WTC11 (cell line): ENCODE results near the gene SPDYC. TPM values are rescaled to one million over a fixed set of nuclear protein-coding genes. Genes with fewer than 3 reads are reported as not detected.
A peak's percentile ranks its signal among the peaks of the same experiment; 100 is the strongest.

Source experiments
- ATAC-seq: fragments of 200-7000 bp; cut with Tn5 transposase; 2 replicates; pipeline ENCODE4 v1.10.0; 2021; ENCODE audit warnings: mild to moderate bottlenecking, moderate library complexity
- CTCF ChIA-PET: fragments of 300-600 bp; sonication (Branson Sonifier 250); formaldehyde crosslinking; loops from one replicate; lab custom pipeline; 2021; ENCODE audit warnings: antibody characterized with exemption; lab: Charles Lee
- POLR2A ChIA-PET: fragments of 350-600 bp; sonication (Branson Sonifier 250); formaldehyde crosslinking; loops from one replicate; lab custom pipeline; 2021; ENCODE audit warnings: antibody characterized with exemption; lab: Charles Lee
- DNase-seq: peaks from one replicate; pipeline ENCODE4 v3.0.0; 2021; ENCODE audit warnings: low spot score
- H3K27ac Mint-ChIP-seq: 2 replicates; pipeline ENCODE4 v1.8.0; 2021; ENCODE audit warnings: mixed read lengths
- H3K27me3 Mint-ChIP-seq: 2 replicates; pipeline ENCODE4 v1.8.0; 2021; ENCODE audit warnings: low read depth, mild to moderate bottlenecking, moderate library complexity, mixed read lengths
- H3K36me3 Mint-ChIP-seq: 2 replicates; pipeline ENCODE4 v1.8.0; 2021; ENCODE audit warnings: mixed read lengths
- H3K4me1 Mint-ChIP-seq: 2 replicates; pipeline ENCODE4 v1.8.0; 2022; ENCODE audit warnings: mixed read lengths
- H3K4me3 Mint-ChIP-seq: 2 replicates; pipeline ENCODE4 v1.8.0; 2021; ENCODE audit warnings: mild to moderate bottlenecking, moderate library complexity, mixed read lengths
- H3K9me3 Mint-ChIP-seq: 2 replicates; pipeline ENCODE4 v1.8.0; 2021; ENCODE audit warnings: mixed read lengths
- ATF1 ChIP-seq: sonication (generic); formaldehyde crosslinking; IDR thresholded peaks from 2 replicates; pipeline ENCODE4 v1.8.1; 2023; ENCODE audit warnings: mild to moderate bottlenecking, moderate library complexity, missing genetic modification reagents
- CREM ChIP-seq: sonication (generic); formaldehyde crosslinking; IDR thresholded peaks from 2 replicates; pipeline ENCODE4 v1.8.1; 2022; ENCODE audit warnings: mild to moderate bottlenecking, missing genetic modification reagents, moderate library complexity
- ELF4 ChIP-seq: sonication (generic); formaldehyde crosslinking; IDR thresholded peaks from 2 replicates; pipeline ENCODE4 v1.8.1; 2022; ENCODE audit warnings: low read depth, mild to moderate bottlenecking, moderate library complexity, missing genetic modification reagents
- GTF2I ChIP-seq: fragments of 250-450 bp; sonication (Bioruptor Pico); conservative IDR thresholded peaks from 2 replicates; pipeline ENCODE4 v1.4.0; 2021; ENCODE audit warnings: mild to moderate bottlenecking
- HMGA2 ChIP-seq: fragments of 250-450 bp; sonication (Bioruptor Pico); IDR thresholded peaks from 2 replicates; pipeline ENCODE4 v1.4.0; 2021; ENCODE audit warnings: mild to moderate bottlenecking, moderate library complexity
- JUN ChIP-seq: sonication (generic); formaldehyde crosslinking; IDR thresholded peaks from 2 replicates; pipeline ENCODE4 v1.8.0; 2023; ENCODE audit warnings: mild to moderate bottlenecking, missing genetic modification reagents
- NFYB ChIP-seq: sonication (generic); formaldehyde crosslinking; conservative IDR thresholded peaks from 2 replicates; pipeline ENCODE4 v1.8.0; 2022; ENCODE audit warnings: low read depth, missing genetic modification reagents
- NR3C1 ChIP-seq: sonication (generic); formaldehyde crosslinking; conservative IDR thresholded peaks from 2 replicates; pipeline ENCODE4 v1.8.1; 2023; ENCODE audit warnings: low read depth, mild to moderate bottlenecking, missing genetic modification reagents
- ZNF317 ChIP-seq: sonication (generic); formaldehyde crosslinking; IDR thresholded peaks from 2 replicates; pipeline ENCODE4 v1.8.1; 2023; ENCODE audit warnings: low read depth, mild to moderate bottlenecking, moderate library complexity, missing genetic modification reagents, borderline replicate concordance
- total RNA-seq: library from RNA; stranded (reverse); gene quantifications from 3 replicates; pipeline ENCODE4 v1.2.3, GENCODE V29; 2021
- TF ChIP-seq, protein P1 (sequence below): sonication (generic); formaldehyde crosslinking; IDR thresholded peaks from 2 replicates; pipeline ENCODE4 v1.8.1; 2023; ENCODE audit warnings: mild to moderate bottlenecking, missing genetic modification reagents, borderline replicate concordance
- TF ChIP-seq, protein P2 (sequence below): sonication (generic); formaldehyde crosslinking; IDR thresholded peaks from 2 replicates; pipeline ENCODE4 v1.8.1; 2022; ENCODE audit warnings: mild to moderate bottlenecking, missing genetic modification reagents, moderate library complexity, borderline replicate concordance
- TF ChIP-seq, protein P3 (sequence below): sonication (generic); formaldehyde crosslinking; IDR thresholded peaks from 2 replicates; pipeline ENCODE4 v1.8.1; 2022; ENCODE audit warnings: missing genetic modification reagents, borderline replicate concordance
- TF ChIP-seq, protein P4 (sequence below): fragments of 250-450 bp; sonication (Bioruptor Pico); IDR thresholded peaks from 2 replicates; pipeline ENCODE4 v1.9.0; 2021; ENCODE audit warnings: moderate library complexity, mild to moderate bottlenecking, inconsistent platforms, borderline replicate concordance
- TF ChIP-seq, protein P5 (sequence below): sonication (generic); formaldehyde crosslinking; IDR thresholded peaks from 2 replicates; pipeline ENCODE4 v1.8.1; 2022; ENCODE audit warnings: low read depth, mild to moderate bottlenecking, moderate library complexity, missing genetic modification reagents, borderline replicate concordance
- TF ChIP-seq, protein P6 (sequence below): sonication (generic); formaldehyde crosslinking; IDR thresholded peaks from 2 replicates; pipeline ENCODE4 v1.8.0; 2022; ENCODE audit warnings: mild to moderate bottlenecking, missing genetic modification reagents

Gene SPDYC
- total RNA-seq, 1 experiment from 2014 or later = 0.35 TPM

DNA sequence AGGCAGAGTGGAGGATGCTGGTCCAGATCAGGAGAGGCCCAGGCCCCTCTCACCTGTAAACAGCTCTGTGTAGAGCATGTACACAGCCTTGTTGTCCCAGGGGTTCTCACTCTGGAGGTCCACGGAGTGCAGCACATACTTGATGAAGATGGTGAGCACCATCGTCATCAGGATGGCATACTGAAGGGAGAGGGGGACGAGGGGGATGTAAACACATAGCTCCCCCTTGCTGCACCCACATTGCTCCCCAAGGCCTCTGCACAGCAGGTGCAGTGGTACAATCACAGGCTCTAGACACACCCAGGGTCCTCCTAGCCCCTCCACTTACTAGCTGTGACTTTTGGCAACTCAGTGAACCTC lies 38.6 kb upstream of the SPDYC start (continued):
- TF ChIP-seq, protein P1, sequence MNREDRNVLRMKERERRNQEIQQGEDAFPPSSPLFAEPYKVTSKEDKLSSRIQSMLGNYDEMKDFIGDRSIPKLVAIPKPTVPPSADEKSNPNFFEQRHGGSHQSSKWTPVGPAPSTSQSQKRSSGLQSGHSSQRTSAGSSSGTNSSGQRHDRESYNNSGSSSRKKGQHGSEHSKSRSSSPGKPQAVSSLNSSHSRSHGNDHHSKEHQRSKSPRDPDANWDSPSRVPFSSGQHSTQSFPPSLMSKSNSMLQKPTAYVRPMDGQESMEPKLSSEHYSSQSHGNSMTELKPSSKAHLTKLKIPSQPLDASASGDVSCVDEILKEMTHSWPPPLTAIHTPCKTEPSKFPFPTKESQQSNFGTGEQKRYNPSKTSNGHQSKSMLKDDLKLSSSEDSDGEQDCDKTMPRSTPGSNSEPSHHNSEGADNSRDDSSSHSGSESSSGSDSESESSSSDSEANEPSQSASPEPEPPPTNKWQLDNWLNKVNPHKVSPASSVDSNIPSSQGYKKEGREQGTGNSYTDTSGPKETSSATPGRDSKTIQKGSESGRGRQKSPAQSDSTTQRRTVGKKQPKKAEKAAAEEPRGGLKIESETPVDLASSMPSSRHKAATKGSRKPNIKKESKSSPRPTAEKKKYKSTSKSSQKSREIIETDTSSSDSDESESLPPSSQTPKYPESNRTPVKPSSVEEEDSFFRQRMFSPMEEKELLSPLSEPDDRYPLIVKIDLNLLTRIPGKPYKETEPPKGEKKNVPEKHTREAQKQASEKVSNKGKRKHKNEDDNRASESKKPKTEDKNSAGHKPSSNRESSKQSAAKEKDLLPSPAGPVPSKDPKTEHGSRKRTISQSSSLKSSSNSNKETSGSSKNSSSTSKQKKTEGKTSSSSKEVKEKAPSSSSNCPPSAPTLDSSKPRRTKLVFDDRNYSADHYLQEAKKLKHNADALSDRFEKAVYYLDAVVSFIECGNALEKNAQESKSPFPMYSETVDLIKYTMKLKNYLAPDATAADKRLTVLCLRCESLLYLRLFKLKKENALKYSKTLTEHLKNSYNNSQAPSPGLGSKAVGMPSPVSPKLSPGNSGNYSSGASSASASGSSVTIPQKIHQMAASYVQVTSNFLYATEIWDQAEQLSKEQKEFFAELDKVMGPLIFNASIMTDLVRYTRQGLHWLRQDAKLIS (CRISPR knock-in tag) = no peak
- TF ChIP-seq NR3C1 (CRISPR knock-in tag) = no peak
- no peak for TF ChIP-seq ELF4 (CRISPR knock-in tag)
- TF ChIP-seq, all 79 proteins: peak for 0

DNA sequence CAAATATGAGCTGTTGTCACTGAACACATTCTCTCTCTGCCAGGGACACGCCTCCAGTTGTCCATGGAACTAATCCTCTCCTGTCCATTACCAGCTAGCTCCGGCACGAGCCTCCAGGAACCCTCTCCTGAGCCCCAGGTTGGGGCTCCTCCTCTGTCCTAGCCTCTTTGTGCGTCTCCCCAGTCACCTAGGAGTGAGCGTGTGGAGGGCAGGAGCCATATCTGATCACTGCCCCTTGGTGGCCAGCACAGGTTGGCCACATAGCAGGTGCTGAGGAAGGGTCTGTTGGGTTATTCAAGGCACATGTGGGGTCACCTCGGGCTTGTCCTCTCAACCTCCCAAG lies 38.2 kb upstream of the SPDYC start:
- ATAC-seq (no peak), DNase-seq (no peak)
- no peak for TF ChIP-seq NR3C1 (CRISPR knock-in tag)
- no peak for TF ChIP-seq CREM (CRISPR knock-in tag)
- Mint-ChIP-seq H3K27me3 (no peaks in the 10 kb centered on the region), H3K27ac (no peak overlapping the region), H3K4me1 (peaks cover 18% of the 10 kb centered on the region), H3K9me3 (no peaks in the 10 kb centered on the region), H3K36me3 (peaks cover 20% of the 10 kb centered on the region), H3K4me3 (no peak overlapping the region)
- ChIA-PET POLR2A (interaction anchor here (1.8 kb wide), 1 partner anchor 10 kb away, joined by 7 read pairs; the partner anchor contains the start of genes FAU and MRPL49), CTCF (interaction anchor here (3.1 kb wide), 1 partner anchor 14 kb away, joined by 13 read pairs; the partner anchor contains the start of gene ZNHIT2)

DNA sequence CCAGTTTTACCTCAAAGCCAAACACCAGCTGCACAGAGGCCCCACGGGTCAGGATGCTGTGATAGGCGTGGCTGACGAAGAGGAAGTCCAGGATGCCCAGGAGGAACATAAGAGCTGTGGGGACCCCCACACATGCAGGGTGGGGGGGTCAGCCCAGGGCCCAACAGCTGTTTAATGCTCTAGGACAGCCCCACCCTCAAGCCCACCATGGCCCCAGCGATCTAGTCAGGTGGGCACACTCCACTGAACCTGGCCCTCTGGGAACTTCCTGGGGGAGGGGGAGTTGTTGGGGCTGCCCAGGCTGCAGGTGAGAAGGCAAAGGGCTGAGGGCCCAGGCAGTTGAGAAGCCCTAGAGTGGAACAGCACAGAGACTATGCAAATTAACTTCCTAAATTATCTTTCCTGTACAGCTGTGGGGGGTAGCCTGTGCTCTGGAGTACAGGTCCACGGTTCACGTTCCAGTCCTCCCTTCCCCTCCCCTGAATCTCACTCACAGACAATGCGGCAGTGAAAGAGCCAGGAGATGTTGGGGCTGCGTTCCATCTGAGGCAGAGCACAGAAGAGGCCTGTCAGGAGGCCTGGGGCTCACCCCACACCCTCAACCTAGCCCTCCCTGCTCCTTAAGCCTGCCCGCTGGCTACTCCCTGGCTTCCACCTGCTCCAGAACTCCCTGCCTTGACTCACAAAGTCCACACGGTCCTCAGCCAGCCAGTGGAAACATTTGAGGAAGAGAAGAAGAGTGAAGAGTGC lies 37.6 kb upstream of the SPDYC start:
- no peak for DNase-seq
- TF ChIP-seq ZNF317 (CRISPR knock-in tag) (no peak), JUN (CRISPR knock-in tag) (no peak), NFYB (CRISPR knock-in tag) (no peak), GTF2I (CRISPR knock-in tag) (no peak)
- TF ChIP-seq, protein P2, sequence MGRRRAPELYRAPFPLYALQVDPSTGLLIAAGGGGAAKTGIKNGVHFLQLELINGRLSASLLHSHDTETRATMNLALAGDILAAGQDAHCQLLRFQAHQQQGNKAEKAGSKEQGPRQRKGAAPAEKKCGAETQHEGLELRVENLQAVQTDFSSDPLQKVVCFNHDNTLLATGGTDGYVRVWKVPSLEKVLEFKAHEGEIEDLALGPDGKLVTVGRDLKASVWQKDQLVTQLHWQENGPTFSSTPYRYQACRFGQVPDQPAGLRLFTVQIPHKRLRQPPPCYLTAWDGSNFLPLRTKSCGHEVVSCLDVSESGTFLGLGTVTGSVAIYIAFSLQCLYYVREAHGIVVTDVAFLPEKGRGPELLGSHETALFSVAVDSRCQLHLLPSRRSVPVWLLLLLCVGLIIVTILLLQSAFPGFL (CRISPR knock-in tag) = no peak
- TF ChIP-seq, all 79 proteins: peak for 0
- H3K27ac Mint-ChIP-seq = 0 out of 2 replicates have a peak overlapping the region, but pooled peaks have one; percentile 60
- no peaks in the 10 kb centered on the region for H3K27me3 Mint-ChIP-seq
- no peaks in the 10 kb centered on the region for H3K9me3 Mint-ChIP-seq
- H3K4me3 Mint-ChIP-seq = peak overlapping the region; percentile 98
- CTCF ChIA-PET = interaction anchor here (3.1 to 3.7 kb wide), 3 partner anchors 15 to 49 kb away, joined by 13 to 40 read pairs (median 35); partner anchors contain the start of genes CAPN1, TM7SF2 and ZNHIT2
- POLR2A ChIA-PET = interaction anchor here (1.8 kb wide), 1 partner anchor 11 kb away, joined by 7 read pairs; the partner anchor contains the start of genes FAU and MRPL49
- ATAC-seq = no peak
- H3K4me1 Mint-ChIP-seq = peaks cover 18% of the 10 kb centered on the region
- H3K36me3 Mint-ChIP-seq = peaks cover 16% of the 10 kb centered on the region

DNA sequence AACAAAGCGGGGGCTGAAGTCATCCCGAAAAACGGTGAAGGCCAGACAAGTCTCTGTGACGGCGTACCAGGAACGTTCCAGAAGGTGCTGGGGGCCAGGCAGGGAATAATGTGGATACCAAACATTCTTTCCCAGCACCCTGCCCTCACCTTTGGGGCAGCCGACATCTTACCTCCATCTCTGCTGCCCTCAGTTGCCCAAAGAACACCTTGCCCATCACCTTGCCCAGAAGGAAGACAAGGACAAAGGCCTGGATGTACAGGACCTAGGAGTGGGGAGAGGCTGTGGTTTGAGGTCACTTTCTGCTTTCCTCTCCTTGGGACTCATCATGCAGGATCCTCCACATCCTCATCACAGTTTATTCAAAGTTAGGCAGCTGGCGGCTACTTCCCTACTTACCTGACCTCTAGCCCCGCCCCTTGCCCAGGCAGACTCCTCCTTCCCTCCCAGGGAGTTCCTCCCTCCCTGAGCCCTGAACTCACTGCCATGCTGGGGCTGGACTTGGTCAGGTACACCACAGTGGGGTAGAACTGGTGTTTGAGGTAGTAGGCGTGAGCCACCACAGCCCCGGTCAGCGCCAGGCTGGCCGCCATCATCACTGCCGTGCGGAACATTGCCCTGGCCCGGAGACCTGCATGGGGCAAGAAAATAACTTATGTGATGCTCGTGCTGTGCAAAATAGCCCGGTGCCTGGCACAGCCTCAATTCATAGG lies 36.9 kb upstream of the SPDYC start:
- ChIA-PET POLR2A (no interaction called here), CTCF (interaction anchor here (2.4 to 3.7 kb wide), 3 partner anchors 15 to 48 kb away, joined by 18 to 40 read pairs (median 35); partner anchors contain the start of genes CAPN1, TM7SF2 and ZNHIT2)
- ATAC-seq = peak; percentile 46
- H3K27me3 Mint-ChIP-seq = no peaks in the 10 kb centered on the region
- DNase-seq = peak; percentile 74
- H3K4me3 Mint-ChIP-seq = peak overlapping the region; percentile 98
- peaks cover 18% of the 10 kb centered on the region for H3K4me1 Mint-ChIP-seq
- H3K27ac Mint-ChIP-seq = peak overlapping the region; percentile 97
- peaks cover 15% of the 10 kb centered on the region for H3K36me3 Mint-ChIP-seq
- H3K9me3 Mint-ChIP-seq = no peaks in the 10 kb centered on the region
- TF ChIP-seq ELF4 (CRISPR knock-in tag) (no peak), HMGA2 (no peak), ATF1 (CRISPR knock-in tag) (no peak)
- TF ChIP-seq, protein P3, sequence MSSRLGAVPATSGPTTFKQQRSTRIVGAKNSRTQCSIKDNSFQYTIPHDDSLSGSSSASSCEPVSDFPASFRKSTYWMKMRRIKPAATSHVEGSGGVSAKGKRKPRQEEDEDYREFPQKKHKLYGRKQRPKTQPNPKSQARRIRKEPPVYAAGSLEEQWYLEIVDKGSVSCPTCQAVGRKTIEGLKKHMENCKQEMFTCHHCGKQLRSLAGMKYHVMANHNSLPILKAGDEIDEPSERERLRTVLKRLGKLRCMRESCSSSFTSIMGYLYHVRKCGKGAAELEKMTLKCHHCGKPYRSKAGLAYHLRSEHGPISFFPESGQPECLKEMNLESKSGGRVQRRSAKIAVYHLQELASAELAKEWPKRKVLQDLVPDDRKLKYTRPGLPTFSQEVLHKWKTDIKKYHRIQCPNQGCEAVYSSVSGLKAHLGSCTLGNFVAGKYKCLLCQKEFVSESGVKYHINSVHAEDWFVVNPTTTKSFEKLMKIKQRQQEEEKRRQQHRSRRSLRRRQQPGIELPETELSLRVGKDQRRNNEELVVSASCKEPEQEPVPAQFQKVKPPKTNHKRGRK (CRISPR knock-in tag) = no peak
- TF ChIP-seq, protein P4, sequence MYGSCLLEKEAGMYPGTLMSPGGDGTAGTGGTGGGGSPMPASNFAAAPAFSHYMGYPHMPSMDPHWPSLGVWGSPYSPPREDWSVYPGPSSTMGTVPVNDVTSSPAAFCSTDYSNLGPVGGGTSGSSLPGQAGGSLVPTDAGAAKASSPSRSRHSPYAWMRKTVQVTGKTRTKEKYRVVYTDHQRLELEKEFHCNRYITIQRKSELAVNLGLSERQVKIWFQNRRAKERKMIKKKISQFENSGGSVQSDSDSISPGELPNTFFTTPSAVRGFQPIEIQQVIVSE (CRISPR knock-in tag) = no peak
- TF ChIP-seq, protein P5, sequence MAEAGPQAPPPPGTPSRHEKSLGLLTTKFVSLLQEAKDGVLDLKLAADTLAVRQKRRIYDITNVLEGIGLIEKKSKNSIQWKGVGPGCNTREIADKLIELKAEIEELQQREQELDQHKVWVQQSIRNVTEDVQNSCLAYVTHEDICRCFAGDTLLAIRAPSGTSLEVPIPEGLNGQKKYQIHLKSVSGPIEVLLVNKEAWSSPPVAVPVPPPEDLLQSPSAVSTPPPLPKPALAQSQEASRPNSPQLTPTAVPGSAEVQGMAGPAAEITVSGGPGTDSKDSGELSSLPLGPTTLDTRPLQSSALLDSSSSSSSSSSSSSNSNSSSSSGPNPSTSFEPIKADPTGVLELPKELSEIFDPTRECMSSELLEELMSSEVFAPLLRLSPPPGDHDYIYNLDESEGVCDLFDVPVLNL (CRISPR knock-in tag) = no peak
- TF ChIP-seq, protein P6, sequence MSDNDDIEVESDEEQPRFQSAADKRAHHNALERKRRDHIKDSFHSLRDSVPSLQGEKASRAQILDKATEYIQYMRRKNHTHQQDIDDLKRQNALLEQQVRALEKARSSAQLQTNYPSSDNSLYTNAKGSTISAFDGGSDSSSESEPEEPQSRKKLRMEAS (CRISPR knock-in tag) = no peak
